ENCODE results near the gene DENND5B.
"Not testable (repeated sequence)": the region's sequence is repeated elsewhere in the genome, so short reads cannot be mapped to it uniquely, and the experiment has no call there.

The DENND5B gene

GRCh38 chr12:31591380-31591901 is 505 bp upstream of the DENND5B start:
- DNase-seq (ENCODE audit: low read depth) = no peak

DNA sequence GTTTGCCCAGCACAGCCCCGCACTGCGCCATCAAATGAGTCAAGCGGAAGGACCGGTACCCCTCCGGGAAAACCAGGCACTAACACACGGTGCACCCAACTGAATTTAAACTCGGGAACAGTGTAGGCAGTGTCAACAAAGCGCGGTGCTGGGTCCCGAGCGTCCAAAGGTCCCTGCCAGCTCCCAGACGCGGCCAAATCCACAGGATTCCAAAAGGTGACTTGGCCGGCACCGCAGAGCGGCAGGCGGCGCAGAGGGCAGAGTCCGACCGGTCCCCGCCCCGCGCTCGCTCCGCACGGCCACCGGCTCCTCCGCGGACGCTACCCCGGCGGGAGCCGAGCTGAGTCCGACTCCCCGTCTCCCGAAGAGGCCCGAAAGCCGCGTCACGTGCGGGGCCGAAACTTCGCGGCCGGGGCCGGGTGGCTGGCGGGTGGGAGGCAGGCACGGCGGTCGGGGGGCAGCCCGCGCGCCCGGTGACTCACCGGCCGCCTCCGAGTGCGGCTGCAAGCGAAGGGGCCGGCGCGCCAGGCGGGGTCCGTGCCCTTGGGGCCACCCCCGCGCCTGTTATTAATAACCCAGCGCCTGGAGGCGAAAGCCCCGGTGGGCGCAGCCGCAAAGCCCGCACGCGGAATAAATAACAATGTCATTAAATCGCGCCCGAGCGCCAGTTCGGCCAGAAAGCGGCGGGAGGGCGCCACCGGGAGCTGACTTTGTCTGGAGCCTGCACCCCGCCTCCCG is 863 bp downstream of the DENND5B start:
- DNase-seq (ENCODE audit: low read depth) = no peak

DNA sequence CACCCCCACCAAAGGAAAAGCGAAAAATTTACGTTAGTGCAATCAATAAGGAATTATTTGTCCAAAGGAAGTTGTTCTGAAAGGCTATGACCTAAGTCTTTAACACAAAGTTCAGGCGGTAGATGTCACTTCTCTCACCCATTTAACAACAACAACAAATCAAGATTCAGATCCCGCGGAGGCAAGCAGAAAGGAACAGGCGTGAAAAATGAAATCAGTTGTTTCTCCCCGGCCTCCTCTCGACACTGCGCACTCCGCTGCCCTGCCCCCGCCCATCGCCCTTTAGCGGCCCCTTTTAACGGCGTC is 1.4 kb downstream of the DENND5B start:
- no peak for DNase-seq (ENCODE audit: low read depth)

DNA sequence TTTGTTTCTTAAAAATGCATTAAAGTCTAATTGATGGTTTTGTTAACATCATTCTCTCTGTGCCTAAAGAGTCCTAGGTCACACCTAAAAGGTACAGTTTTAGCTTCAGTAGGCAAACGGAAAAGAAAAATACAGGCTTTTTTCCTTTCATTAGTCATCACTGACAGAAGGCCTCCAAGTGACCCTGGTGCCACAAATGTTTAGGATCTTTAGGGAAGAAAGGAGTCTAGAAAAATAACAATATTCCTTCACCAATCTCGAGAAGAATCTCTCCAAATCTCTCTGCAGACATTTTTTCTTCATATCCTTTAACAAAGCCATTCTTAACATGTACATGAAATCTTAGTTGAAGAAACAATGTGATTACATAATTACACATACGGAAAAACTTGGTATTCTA is 2.0 kb downstream of the DENND5B start:
- DNase-seq (ENCODE audit: low read depth) = no peak

GRCh38 chr12:31586728-31587127 is 4.2 kb downstream of the DENND5B start:
- no peak for DNase-seq (ENCODE audit: low read depth)

DNA sequence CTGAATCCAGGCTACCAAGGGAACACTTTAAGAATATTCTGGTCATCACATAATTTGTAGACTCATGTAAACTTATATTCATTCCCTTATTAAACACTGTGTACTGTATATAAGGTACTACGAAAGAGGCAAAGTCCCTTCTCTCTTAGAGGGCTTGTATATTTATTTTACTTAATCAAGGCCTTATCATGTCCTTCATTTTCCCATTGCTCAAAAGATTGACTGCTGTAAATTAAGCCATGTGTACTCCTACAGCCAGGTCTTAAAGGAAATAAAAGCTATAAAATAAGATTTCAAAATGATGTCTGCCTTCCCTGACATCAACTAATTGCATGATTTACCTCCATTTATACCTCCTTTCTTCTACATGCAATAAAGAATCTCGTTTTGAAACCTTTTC is 5.0 kb downstream of the DENND5B start:
- no peak for DNase-seq (ENCODE audit: low read depth)

- DNase-seq (ENCODE audit: low read depth) = no peak
Observed at GRCh38 chr12:31585271-31585670, 5.7 kb downstream of the DENND5B start.

DNA sequence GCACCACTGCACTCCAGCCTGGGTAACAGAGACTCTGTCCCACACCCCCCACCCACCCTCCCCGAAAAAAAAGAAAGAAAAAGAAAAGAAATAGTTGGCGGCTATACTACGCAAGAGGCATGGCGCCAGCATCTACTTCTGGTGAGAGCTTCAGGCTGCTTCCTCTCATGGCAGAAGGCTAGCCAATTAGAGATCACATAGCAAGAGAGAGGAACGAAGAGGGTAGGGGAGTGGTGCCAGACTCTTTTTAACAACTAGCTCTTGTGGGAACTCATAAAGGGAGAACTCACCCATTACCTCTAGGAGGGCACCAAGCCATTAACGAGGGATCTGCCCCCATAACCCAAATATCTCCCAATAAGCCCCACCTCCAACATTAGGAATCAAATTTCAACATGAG is 6.2 kb downstream of the DENND5B start:
- no peak for DNase-seq (ENCODE audit: low read depth)

DNA sequence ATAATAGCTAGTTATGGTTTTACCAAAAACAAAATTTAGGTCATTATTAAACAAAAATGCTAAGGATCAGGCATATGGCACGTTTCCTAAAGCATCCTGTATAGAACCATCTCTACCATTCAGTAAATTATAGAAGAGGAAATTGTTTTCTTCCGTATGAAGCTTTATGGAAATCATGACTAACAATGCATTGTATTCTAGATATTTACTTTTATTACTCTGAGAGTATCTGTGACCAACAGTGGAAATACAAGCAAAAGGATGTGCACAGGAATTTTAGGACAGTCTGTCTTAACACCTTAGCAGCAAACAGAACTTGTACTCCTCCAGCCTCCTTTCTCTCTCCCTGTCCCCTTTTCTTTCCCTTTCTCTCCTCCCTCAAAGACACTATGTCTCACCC is 7.1 kb downstream of the DENND5B start:
- DNase-seq (ENCODE audit: low read depth) = no peak

DNA sequence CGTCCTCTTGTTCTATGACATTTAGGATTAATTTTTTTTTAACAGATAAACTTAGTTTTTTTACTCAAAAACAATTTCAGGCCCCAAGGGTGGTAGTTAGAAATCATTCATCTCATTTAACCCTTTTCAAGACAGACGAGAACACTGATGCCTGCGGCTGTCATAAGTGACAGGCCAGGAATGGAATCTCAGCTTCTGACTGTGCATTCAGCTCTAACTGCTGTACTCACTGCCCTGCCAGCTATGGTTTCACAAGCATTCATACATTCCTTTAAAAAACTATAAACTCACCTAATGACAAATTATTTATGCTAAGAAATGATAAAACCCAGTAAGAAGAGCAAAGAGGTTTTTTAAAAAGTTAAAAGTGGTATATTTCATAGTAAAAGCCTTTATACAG is 8.8 kb downstream of the DENND5B start:
- no peak for DNase-seq (ENCODE audit: low read depth)

DNA sequence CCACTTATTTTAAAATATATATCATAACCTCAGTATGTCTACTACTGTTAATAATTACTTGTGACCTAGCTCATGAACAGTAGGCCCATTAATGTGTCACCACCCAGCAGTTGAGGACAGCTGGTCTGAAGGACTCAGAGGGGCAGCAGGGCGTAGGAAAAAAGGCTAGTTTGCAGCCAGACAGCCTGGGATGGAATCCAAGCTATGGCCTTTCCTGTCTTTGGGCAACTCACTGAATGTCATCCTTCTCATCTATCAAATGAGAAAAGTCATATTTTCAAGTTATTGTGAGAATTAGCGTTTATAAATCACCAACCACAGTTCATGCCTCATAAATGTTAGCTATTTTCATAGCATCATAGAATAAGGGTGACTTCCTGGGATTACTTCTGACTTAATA is 12.3 kb downstream of the DENND5B start:
- DNase-seq (ENCODE audit: low read depth) = no peak

DNA sequence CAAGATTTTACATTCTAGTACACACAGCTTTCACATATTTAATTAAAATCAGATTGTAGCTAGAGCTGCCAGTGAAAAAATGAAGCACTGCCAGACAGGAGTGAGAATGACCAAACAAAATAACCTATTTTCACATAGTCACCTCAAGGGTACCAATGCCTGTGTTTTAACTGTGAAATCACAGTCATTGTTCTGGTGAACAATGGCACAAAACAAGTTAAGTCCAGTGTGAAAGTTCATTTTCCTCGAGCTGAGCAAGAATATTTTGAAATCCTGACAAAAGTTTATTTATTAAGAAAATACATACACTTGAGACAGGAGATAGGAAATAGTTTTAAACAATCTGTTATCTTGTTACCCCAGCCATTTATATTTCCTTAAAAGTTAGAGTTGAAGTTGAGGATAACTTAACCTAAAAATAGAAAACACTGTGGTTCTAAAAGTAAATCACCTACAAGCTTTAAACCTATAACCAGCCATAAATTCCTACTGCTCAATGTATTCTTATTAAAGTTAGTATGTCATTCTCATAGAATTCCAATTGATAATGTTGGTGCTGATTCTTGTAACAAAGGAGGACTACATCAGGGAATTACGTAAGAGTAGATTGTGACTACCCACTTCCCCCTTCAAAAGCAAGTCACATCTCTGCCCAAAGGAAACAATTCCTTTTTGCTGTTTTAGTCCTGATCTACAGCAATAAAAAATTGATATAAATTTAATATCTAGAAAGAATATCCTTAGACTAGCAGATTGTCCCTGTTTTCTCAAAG is 15.9 kb downstream of the DENND5B start:
- DNase-seq (ENCODE audit: low read depth) = no peak

DNA sequence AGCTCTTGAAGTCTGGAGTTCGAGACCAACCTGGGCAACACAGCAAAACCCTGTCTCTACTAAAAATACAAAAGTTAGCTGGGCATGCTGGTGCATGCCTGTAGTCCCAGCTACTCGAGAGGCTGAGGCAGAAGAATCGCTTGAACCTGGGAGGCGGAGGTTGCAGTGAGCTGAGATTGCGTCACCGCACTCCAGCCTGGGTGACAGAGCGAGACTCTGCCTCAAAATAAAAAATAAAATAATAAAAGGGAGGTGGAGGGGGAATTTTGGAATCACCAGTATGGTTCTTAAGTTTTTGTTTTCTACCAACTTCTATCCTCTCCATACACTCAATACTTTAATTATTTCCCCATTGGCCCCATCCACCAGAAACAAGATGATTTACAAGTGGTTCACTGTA is 16.6 kb downstream of the DENND5B start:
- DNase-seq (ENCODE audit: low read depth) = not testable (repeated sequence)

- no peak for DNase-seq (ENCODE audit: low read depth)
Observed at GRCh38 chr12:31572900-31573600, 17.9 kb downstream of the DENND5B start.

DNA sequence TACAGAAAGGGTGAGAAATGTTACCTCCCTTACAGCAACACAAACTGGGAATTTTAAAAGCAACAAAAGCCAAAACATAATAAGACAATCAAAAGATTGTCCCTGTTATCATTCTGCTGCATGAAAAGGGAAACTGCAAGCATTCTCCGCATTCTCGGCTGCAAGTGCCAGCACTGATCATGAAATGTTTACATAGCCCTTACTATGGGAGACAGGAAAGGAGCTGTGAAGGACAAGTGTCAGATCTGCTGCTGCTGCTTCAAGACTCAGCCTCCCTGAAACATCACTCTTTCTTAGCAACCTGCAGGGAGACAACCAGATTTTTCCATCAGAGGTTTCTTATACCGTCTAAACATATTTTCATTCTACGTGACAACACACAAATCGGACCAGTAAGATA is 20.1 kb downstream of the DENND5B start:
- DNase-seq (ENCODE audit: low read depth) = no peak

- not testable (repeated sequence) for DNase-seq (ENCODE audit: low read depth)
Observed at GRCh38 chr12:31569517-31569916, 21.4 kb downstream of the DENND5B start.

DNA sequence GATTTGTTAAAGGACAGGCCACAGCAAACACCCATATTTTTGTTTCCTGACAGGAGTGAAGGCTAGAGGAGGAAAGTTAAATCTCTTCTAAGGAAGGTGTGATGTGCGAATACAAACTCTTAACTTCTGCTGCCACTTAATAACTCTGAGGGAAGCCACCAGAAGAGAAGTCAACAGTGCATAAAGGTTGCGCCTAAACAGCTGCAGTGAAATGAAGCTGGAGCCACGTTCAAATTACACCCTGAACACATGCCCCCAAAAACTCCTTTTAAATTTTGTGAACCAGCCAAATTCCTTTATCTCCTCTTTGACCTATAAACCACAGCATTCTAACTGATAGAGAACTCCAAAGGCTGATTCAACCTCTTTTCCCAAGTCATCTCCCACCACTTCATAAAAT is 22.4 kb downstream of the DENND5B start:
- DNase-seq (ENCODE audit: low read depth) = no peak

DNA sequence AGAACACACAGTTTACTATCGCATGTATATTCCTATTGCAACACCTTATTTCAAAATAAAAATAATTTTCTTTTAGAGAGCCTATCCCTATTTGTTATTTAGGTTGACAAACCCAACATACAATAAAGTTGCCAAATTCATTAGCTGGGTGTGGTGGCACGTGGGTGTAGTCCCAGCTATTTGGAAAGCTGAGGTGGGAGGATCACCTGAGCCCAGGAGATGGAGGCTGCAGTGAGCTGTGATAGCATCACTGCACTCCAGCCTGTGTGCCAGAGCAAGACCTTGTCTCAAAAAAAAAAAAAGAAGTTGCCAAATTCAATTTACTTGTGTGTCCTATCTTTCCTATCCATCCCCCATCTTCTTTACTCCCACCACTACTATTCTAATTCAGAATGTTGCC is 23.9 kb downstream of the DENND5B start:
- no peak for DNase-seq (ENCODE audit: low read depth)

- no peak for DNase-seq (ENCODE audit: low read depth)
Observed at GRCh38 chr12:31566547-31566946, 24.4 kb downstream of the DENND5B start.

GRCh38 chr12:31562594-31563328 is 28.2 kb downstream of the DENND5B start:
- no peak for DNase-seq (ENCODE audit: low read depth)

GRCh38 chr12:31560516-31560915 is 30.4 kb downstream of the DENND5B start:
- DNase-seq (ENCODE audit: low read depth) = no peak

GRCh38 chr12:31558521-31558920 is 32.4 kb downstream of the DENND5B start:
- no peak for DNase-seq (ENCODE audit: low read depth)
